HEK293T (cell line): ENCODE results near the gene TAS2R41.
A peak's percentile ranks its signal among the peaks of the same experiment; 100 is the strongest.

Experiments used
- CTCF ChIA-PET: fragments of 350-600 bp; formaldehyde crosslinking; extraction: SDS; loops from one replicate; lab custom pipeline; 2021; ENCODE audit warnings: antibody characterized with exemption, inconsistent platforms; lab: Yijun Ruan, JAX
- POLR2A ChIA-PET: fragments of 350-600 bp; formaldehyde crosslinking; extraction: SDS; loops from one replicate; lab custom pipeline; 2020; ENCODE audit warnings: antibody characterized with exemption, inconsistent platforms; lab: Yijun Ruan, JAX
- DNase-seq: peaks from one replicate; pipeline ENCODE4 v3.0.0; 2012; ENCODE audit warnings: mixed read lengths; ENCODE audit errors: extremely low spot score
- ARNT ChIP-seq: fragments of 450-650 bp; IDR thresholded peaks from 2 replicates; pipeline ENCODE4 v1.6.1; 2017; ENCODE audit warnings: mild to moderate bottlenecking
- BHLHE40 ChIP-seq: fragments of 450-650 bp; IDR thresholded peaks from 2 replicates; pipeline ENCODE4 v1.6.1; 2016; ENCODE audit warnings: mild to moderate bottlenecking, moderate library complexity, borderline replicate concordance
- CTBP1 ChIP-seq: fragments of 450-650 bp; IDR thresholded peaks from 2 replicates; pipeline ENCODE4 v1.6.1; 2016; ENCODE audit warnings: borderline replicate concordance
- ELF4 ChIP-seq: fragments of 450-650 bp; IDR thresholded peaks from 2 replicates; pipeline ENCODE4 v1.6.1; 2017; ENCODE audit warnings: antibody characterized with exemption
- FOXA1 ChIP-seq: fragments of 450-650 bp; IDR thresholded peaks from 2 replicates; pipeline ENCODE4 v1.6.1; 2016; ENCODE audit warnings: mild to moderate bottlenecking
- FOXK2 ChIP-seq: fragments of 450-650 bp; IDR thresholded peaks from 2 replicates; pipeline ENCODE4 v1.6.1; 2016; ENCODE audit warnings: mild to moderate bottlenecking
- FOXM1 ChIP-seq: fragments of 450-650 bp; IDR thresholded peaks from 2 replicates; pipeline ENCODE4 v1.6.1; 2017; ENCODE audit warnings: mild to moderate bottlenecking, borderline replicate concordance
- HDGF ChIP-seq: fragments of 450-650 bp; IDR thresholded peaks from 2 replicates; pipeline ENCODE4 v1.6.1; 2017; ENCODE audit warnings: antibody characterized with exemption, borderline replicate concordance
- L3MBTL2 ChIP-seq: fragments of 450-650 bp; conservative IDR thresholded peaks from 2 replicates; pipeline ENCODE4 v1.6.1; 2016; ENCODE audit warnings: mild to moderate bottlenecking
- LEF1 ChIP-seq: fragments of 450-650 bp; IDR thresholded peaks from 2 replicates; pipeline ENCODE4 v1.6.1; 2017; ENCODE audit warnings: mild to moderate bottlenecking, borderline replicate concordance
- NFRKB ChIP-seq: fragments of 450-650 bp; IDR thresholded peaks from 2 replicates; pipeline ENCODE4 v1.6.1; 2016; ENCODE audit warnings: mild to moderate bottlenecking, moderate library complexity
- SP1 ChIP-seq: fragments of 450-650 bp; IDR thresholded peaks from 2 replicates; pipeline ENCODE4 v1.6.1; 2017
- SUZ12 ChIP-seq: fragments of 450-650 bp; IDR thresholded peaks from 2 replicates; pipeline ENCODE4 v1.6.1; 2016; ENCODE audit warnings: mild to moderate bottlenecking
- TARDBP ChIP-seq: fragments of 450-650 bp; IDR thresholded peaks from 2 replicates; pipeline ENCODE4 v1.6.1; 2016
- ZNF384 ChIP-seq: fragments of 450-650 bp; IDR thresholded peaks from 2 replicates; pipeline ENCODE4 v1.6.1; 2016
- TF ChIP-seq, protein P1 (sequence below): fragments of 450-650 bp; IDR thresholded peaks from 2 replicates; pipeline ENCODE4 v1.6.1; 2016

TAS2R41 gene

DNA sequence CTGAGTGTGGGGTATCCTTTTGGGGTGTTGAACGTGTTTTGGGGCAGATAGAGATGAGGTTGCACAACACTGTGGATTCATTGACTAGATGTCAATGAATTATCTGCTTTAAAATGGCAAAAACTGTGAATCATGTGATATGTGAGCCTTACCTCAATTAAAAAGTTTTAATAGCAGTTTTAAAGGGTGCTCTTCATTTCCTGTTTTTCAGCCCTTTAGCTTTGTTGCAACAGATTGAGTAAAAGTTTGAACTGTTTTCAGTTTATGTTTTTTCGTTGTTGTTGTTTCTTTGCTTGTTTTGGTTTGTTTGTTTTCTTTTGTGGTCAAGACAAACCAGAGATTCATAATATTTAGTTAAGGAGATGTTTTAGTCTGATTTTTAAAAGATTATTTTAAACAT is 9.4 kb downstream of the TAS2R41 start:
- ChIA-PET POLR2A (no interaction called here), CTCF (interaction anchor here (0.6 kb wide), 1 partner anchor 15 kb away, joined by 3 read pairs; no protein-coding TSS in a partner anchor)
- no peak for TF ChIP-seq SP1
- no peak for TF ChIP-seq L3MBTL2
- TF ChIP-seq BHLHE40, result no peak
- TF ChIP-seq ELF4, result no peak
- no peak for TF ChIP-seq NFRKB
- no peak for TF ChIP-seq TARDBP
- TF ChIP-seq HDGF, result no peak
- TF ChIP-seq LEF1, result no peak

DNA sequence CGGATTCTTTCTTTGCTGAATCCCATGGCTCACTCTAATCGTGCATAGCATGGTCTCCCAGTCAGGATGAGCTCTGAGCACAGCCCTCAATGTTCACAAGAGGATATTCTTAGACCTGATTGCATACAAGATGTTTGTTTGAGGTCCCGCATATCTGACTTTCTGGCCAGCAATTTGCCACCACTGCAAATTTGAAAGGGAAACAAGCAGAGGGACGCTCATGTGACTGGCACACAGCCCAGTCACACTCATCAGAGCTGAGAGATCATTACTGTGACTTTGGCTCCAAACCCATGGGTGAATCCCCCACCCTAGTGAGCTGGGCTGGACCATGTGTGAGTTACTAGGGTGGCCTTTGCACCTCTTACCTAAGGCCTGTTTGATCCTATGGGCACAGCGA is 9.9 kb downstream of the TAS2R41 start:
- CTCF ChIA-PET, result interaction anchor here (0.6 kb wide), 1 partner anchor 15 kb away, joined by 3 read pairs; no protein-coding TSS in a partner anchor
- POLR2A ChIA-PET, result interaction anchor here (0.8 kb wide), 1 partner anchor 225 kb away, joined by 3 read pairs; the partner anchor contains the start of gene GSTK1
- no peak for TF ChIP-seq NFRKB
- no peak for TF ChIP-seq SP1
- TF ChIP-seq L3MBTL2, result no peak
- no peak for TF ChIP-seq HDGF
- TF ChIP-seq, protein P1, sequence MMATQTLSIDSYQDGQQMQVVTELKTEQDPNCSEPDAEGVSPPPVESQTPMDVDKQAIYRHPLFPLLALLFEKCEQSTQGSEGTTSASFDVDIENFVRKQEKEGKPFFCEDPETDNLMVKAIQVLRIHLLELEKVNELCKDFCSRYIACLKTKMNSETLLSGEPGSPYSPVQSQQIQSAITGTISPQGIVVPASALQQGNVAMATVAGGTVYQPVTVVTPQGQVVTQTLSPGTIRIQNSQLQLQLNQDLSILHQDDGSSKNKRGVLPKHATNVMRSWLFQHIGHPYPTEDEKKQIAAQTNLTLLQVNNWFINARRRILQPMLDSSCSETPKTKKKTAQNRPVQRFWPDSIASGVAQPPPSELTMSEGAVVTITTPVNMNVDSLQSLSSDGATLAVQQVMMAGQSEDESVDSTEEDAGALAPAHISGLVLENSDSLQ, result no peak
- DNase-seq, result no peak

More for the DNA sequence above, 9.4 kb downstream of the TAS2R41 start:
- DNase-seq, result no peak

DNA sequence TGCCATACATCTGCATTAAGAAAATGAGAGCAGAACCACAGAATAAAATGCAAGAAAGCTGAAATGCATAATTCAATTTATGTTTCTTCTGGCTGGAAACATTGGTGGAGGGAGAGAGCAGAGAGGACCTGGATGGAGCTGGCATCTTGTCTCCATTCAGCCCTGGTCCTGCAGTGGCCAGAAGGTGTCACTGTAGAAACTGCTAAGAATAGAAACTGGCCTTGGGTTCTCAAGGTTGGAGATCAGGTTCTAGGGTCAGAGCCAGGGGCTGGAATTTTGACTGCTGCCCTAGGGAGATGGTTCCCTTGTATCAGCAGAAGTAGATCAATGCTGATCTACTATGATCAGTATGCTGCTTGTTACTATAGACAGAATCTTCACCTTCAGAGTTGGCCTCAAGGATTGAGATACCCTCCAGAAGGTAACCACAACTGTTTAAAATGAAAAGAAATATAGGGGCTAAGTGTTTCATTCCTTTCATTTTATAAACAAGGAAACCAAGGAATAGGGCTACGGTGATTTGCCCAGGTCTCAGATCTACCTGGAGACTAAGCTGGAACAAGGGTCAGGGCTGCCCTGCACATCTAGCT is 13.1 kb downstream of the TAS2R41 start:
- ChIA-PET POLR2A (no interaction called here), CTCF (interaction anchor here (0.7 to 1.4 kb wide), 3 partner anchors 8 to 26 kb away, joined by 3 to 4 read pairs (median 4); no protein-coding TSS in a partner anchor)
- TF ChIP-seq HDGF (no peak), ELF4 (no peak), LEF1 (no peak), FOXA1 (no peak), BHLHE40 (no peak)
- DNase-seq, result peak; percentile 52

DNA sequence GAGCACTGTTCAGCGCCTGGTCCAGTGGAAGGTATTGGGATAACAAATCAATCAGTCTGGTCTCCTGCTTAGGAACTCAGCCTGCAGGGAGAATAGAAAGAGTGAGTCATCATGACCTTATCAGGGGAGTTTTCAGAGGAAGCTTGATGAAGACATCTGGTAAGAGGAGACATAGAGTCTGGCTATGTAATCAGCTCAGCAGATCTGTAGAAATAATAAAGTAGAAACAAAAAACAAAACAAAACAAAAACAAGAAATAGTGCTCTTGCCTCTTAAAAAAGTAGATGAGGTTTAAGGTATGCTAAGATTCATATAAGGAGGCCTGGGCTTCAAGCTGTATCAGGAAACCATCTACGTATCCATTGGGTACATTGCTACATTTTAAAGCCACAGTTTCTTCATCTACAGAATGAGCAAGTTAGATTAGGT is 14.4 kb downstream of the TAS2R41 start:
- ChIA-PET POLR2A (no interaction called here), CTCF (interaction anchor here (0.6 kb wide), 1 partner anchor 251 kb away, joined by 3 read pairs; no protein-coding TSS in a partner anchor)
- no peak for DNase-seq
- no peak for TF ChIP-seq ZNF384
- TF ChIP-seq, protein P1, result 0 out of 2 replicates have a peak, but pooled peaks have one; percentile 29

DNA sequence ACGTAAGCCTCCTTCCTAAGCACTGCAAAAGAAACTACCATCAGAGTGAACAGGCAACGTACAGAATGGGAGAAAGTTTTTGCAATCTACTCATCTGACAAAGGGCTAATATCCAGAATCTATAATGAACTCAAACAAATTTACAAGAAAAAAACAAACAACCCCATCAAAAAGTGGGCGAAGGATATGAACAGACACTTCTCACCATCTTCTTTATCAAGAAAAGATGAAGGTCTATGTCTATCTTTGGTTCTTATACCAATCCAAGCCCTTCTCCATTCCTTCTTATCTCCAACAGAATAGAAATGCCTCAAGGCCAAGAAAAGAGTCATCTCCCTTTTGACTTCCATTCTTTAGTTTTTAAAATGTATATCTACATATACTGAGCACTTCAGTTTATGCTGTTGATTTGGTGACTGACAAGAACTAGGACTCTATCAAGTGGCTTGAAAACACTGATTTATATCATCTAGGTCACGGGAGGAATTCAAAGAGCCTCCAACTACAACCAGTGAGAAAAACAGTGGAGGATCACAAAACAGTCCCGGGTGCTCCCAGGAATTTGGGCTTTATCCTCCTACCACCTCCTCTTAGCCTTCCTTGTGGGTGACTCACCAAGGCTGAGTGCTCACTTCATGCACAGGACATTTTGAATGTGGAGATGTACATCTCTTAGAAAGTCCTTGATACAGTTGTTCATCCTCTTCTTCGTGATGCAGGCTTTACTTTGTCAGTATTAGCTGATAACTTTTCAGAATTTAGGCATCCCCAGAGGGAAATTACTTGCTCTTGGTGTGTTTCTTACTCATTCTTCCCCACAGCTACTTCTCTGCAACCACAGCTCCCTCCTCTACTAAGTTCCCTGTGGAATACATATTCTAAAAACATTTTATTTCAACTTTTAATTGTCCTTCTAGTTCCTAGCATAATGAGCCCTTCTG is 15.4 kb downstream of the TAS2R41 start:
- ChIA-PET POLR2A (no interaction called here), CTCF (interaction anchor here (0.9 kb wide), 1 partner anchor 13 kb away, joined by 4 read pairs; no protein-coding TSS in a partner anchor)
- TF ChIP-seq FOXK2 (no peak), L3MBTL2 (no peak), ELF4 (no peak), ARNT (no peak), SP1 (no peak), LEF1 (no peak)
- DNase-seq, result no peak

DNA sequence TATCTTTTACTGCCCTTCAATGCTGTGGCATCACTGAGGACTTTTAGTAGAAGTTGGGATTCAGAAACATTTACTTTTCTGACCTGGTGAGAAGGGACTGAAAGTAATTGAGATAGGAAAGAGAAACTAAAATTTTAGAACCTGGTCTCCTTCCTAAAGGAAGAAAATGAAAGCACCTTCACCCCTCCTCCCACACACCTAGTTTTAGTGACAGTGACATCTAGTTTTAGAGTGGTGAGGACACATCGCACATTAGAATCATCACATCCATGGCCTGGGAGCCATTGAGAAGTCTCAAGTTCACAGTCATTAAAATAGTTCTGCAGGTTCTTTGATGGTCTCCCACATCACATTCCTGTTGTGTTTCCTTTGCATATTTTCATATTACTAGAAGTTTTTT is 16.1 kb downstream of the TAS2R41 start:
- DNase-seq, result no peak
- ChIA-PET POLR2A (no interaction called here), CTCF (interaction anchor here (0.9 kb wide), 1 partner anchor 13 kb away, joined by 4 read pairs; no protein-coding TSS in a partner anchor)
- TF ChIP-seq SUZ12 (no peak), L3MBTL2 (no peak), LEF1 (no peak), FOXK2 (no peak), FOXM1 (no peak), BHLHE40 (no peak), CTBP1 (no peak), FOXA1 (no peak), ZNF384 (no peak), NFRKB (no peak), ARNT (no peak), ELF4 (no peak), HDGF (no peak)
- TF ChIP-seq, protein P1, result no peak
